HCT116 (cell line): ENCODE measurements around the gene THOP1. TPM values are rescaled to one million over a fixed set of nuclear protein-coding genes. Genes with fewer than 3 reads are reported as not detected.

ENCODE experiments used
- ATAC-seq: fragments of 200-7000 bp; cut with Tn5 transposase; 2 replicates; pipeline ENCODE4 v1.9.1; 2020; ENCODE audit warnings: mild to moderate bottlenecking, moderate library complexity
- BruUV-seq: library from RNA; stranded (reverse); fragments of 400-500 nt; replicated peaks from 2 replicates; lab custom pipeline; 2021; lab: Mats Ljungman, UMichigan
- CTCF ChIA-PET: fragments of 300-600 bp; sonication (Branson Sonifier 250); formaldehyde crosslinking; loops from one replicate; lab custom pipeline; 2021; ENCODE audit warnings: antibody characterized with exemption; lab: Charles Lee
- POLR2A ChIA-PET: fragments of 300-600, 350-600 bp; sonication (Branson Sonifier 250); formaldehyde crosslinking; loops from one replicate; lab custom pipeline; 2021; ENCODE audit warnings: antibody characterized with exemption; lab: Charles Lee
- RAD21 ChIA-PET, 2 experiments: fragments of 300-600 bp; sonication (Branson Sonifier 250); formaldehyde crosslinking; loops; one replicate each; lab custom pipeline; 2023; ENCODE audit warnings: low total read pairs in 2 of 2; ENCODE audit not compliant: uncharacterized antibody in 2 of 2, unreplicated experiment in 2 of 2, low non-redundant PET in 1 of 2; lab: Charles Lee
- DNase-seq: peaks from one replicate; pipeline ENCODE4 v3.0.0-alpha.2; 2010; ENCODE audit warnings: low read depth, low spot score
- H2AFZ ChIP-seq: fragments of 200-600 bp; shearing (Covaris generic), sonication (generic); 2 replicates; pipeline ENCODE4 v1.6.1; 2017; ENCODE audit warnings: low read depth, mixed run types, mixed read lengths, antibody characterized with exemption, low read length; ENCODE audit not compliant: poor library complexity, severe bottlenecking
- H3K27ac ChIP-seq: 2 replicates; pipeline ENCODE4 v1.5.1; 2012; ENCODE audit warnings: low read depth, low read length
- H3K27me3 ChIP-seq: fragments of 200-600 bp; sonication (generic); 2 replicates; pipeline ENCODE4 v1.6.1; 2016; ENCODE audit warnings: mixed run types, low read length, mixed read lengths; ENCODE audit not compliant: insufficient read depth
- H3K36me3 ChIP-seq, 2 experiments: fragments of 200-500 bp in 1 of 2; fragments of 200-600 bp in 1 of 2; sonication (Bioruptor generic) in 1 of 2; sonication (generic) in 1 of 2; 2 replicates each; pipeline versions ENCODE4 v1.5.1 to v1.6.1; 2014 to 2016; ENCODE audit warnings: low read length in 2 of 2, inconsistent platforms in 1 of 2, mixed read lengths in 1 of 2, mixed run types in 1 of 2; ENCODE audit not compliant: insufficient read depth in 2 of 2, control insufficient read depth in 1 of 2
- H3K4me1 ChIP-seq, 2 experiments: fragments of 200-600 bp in 1 of 2; sonication (generic) in 1 of 2; 2 replicates each; pipeline versions ENCODE4 v1.5.1 to v1.6.1; 2012 to 2017; ENCODE audit warnings: low read length in 2 of 2, inconsistent platforms in 1 of 2, mild to moderate bottlenecking in 1 of 2, mixed read lengths in 1 of 2, mixed run types in 1 of 2, moderate library complexity in 1 of 2; ENCODE audit not compliant: insufficient read depth in 2 of 2, control insufficient read depth in 1 of 2
- H3K4me2 ChIP-seq: fragments of 200-600 bp; sonication (generic); 2 replicates; pipeline ENCODE4 v1.6.1; 2017; ENCODE audit warnings: mixed run types, low read length, mixed read lengths
- H3K4me3 ChIP-seq, 2 experiments: fragments of 200-600 bp in 1 of 2; sonication (generic) in 1 of 2; replicated peaks in 1 of 2; 2 replicates each; pipeline ENCODE4 v1.5.1; 2011 to 2016; ENCODE audit warnings: low read length in 2 of 2, control low read depth in 1 of 2, low read depth in 1 of 2, mild to moderate bottlenecking in 1 of 2, mixed read lengths in 1 of 2, mixed run types in 1 of 2
- H3K79me2 ChIP-seq: fragments of 200-600 bp; sonication (generic); 2 replicates; pipeline ENCODE4 v1.6.1; 2017; ENCODE audit warnings: mild to moderate bottlenecking, mixed run types, low read length, moderate library complexity, mixed read lengths; ENCODE audit not compliant: insufficient read depth
- H3K9ac ChIP-seq: fragments of 200-600 bp; sonication (generic); 2 replicates; pipeline ENCODE4 v1.6.1; 2016; ENCODE audit warnings: low read length, mixed read lengths
- H3K9me2 ChIP-seq: fragments of 200-600 bp; sonication (generic), shearing (Covaris generic); 2 replicates; pipeline ENCODE4 v1.6.1; 2017; ENCODE audit warnings: mixed run types, mild to moderate bottlenecking, moderate library complexity; ENCODE audit not compliant: insufficient read depth
- H3K9me3 ChIP-seq, 2 experiments: fragments of 200-500 bp in 1 of 2; fragments of 200-600 bp in 1 of 2; sonication (Bioruptor generic) in 1 of 2; sonication (generic) in 1 of 2; 2 replicates each; pipeline ENCODE4 v1.6.1; 2014 to 2017; ENCODE audit warnings: low read length in 2 of 2, mixed read lengths in 2 of 2, inconsistent platforms in 1 of 2, low read depth in 1 of 2, mild to moderate bottlenecking in 1 of 2, mixed run types in 1 of 2, moderate library complexity in 1 of 2; ENCODE audit not compliant: control insufficient read depth in 1 of 2, insufficient read depth in 1 of 2
- H4K20me1 ChIP-seq: fragments of 200-600 bp; sonication (generic), shearing (Covaris generic); 2 replicates; pipeline ENCODE4 v1.6.1; 2017; ENCODE audit warnings: mixed run types, mild to moderate bottlenecking, moderate library complexity; ENCODE audit not compliant: insufficient read depth
- POLR2AphosphoS5 ChIP-seq: IDR thresholded peaks from 2 replicates; pipeline ENCODE4 v1.6.1; 2011; ENCODE audit warnings: mild to moderate bottlenecking, low read depth, low read length, moderate library complexity
- YY1 ChIP-seq: IDR thresholded peaks from 2 replicates; pipeline ENCODE4 v1.6.1; 2011; ENCODE audit warnings: low read length, low read depth, moderate library complexity, mild to moderate bottlenecking; ENCODE audit not compliant: insufficient replicate concordance; ENCODE audit errors: extremely low read depth
- intact Hi-C: fragments of 100-400 bp; cut with micrococcal nuclease; formaldehyde crosslinking; loops from 2 replicates; pipeline ENCODE4 v1.10.0; 2022
- total RNA-seq: library from RNA; stranded (reverse); gene quantifications from one replicate; pipeline ENCODE4 v1.2.1, GENCODE V29; 2021; ENCODE audit not compliant: unreplicated experiment
- TF ChIP-seq, protein P1 (sequence below), 3 experiments: fragments of 200-600 bp in 1 of 3; sonication (generic) in 1 of 3; IDR thresholded peaks in 2 of 3; conservative IDR thresholded peaks in 1 of 3; 2 replicates each; pipeline ENCODE4 v1.5.1; 2012 to 2017; ENCODE audit warnings: low read depth in 2 of 3, low read length in 2 of 3, antibody characterized with exemption in 1 of 3, borderline replicate concordance in 1 of 3, control low read depth in 1 of 3, mild to moderate bottlenecking in 1 of 3, mixed read lengths in 1 of 3, mixed run types in 1 of 3, moderate library complexity in 1 of 3; ENCODE audit not compliant: insufficient read depth in 1 of 3
- TF ChIP-seq, protein P2 (sequence below): IDR thresholded peaks from 2 replicates; pipeline ENCODE4 v1.6.1; 2011; ENCODE audit warnings: mild to moderate bottlenecking, low read length, moderate library complexity; ENCODE audit not compliant: insufficient replicate concordance; ENCODE audit errors: extremely low read depth

The THOP1 gene
- total RNA-seq, 1 experiment from 2014 or later, result 201 TPM

DNA sequence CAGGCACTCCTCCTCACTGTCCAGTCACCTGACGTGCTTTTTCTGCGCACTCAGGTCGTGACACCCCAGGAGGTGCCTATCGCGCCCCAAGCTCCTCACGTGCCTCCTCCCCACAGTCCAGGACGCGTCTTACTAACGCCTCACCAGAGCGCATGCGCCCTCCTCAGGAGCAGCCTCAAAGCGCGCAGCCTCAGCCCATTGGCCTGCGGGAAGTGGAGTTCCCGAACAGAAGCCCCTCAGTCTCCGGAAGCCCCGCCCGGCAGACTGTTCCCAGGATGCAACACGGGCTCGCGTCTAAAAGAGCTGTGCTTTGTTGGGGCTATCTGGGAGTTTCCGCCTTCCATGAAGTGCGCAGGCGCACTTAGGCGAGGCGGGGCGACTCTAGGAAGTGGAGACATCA lies 73.6 kb downstream of the THOP1 start:
- H3K27me3 ChIP-seq, result no peaks in the 10 kb centered on the region
- peaks cover 4 to 7% of the 10 kb centered on the region in 2 experiments; a peak in 2 of 4 replicates for H3K9me3 ChIP-seq
- no peak for DNase-seq
- BruUV-seq, result no TSS peak
- H3K79me2 ChIP-seq, result no peaks in the 10 kb centered on the region
- no peaks in the 10 kb centered on the region for H3K9me2 ChIP-seq
- no peaks in the 10 kb centered on the region for H3K4me1 ChIP-seq
- no peak overlapping the region for H2AFZ ChIP-seq
- TF ChIP-seq YY1, result no peak
- TF ChIP-seq, protein P1, sequence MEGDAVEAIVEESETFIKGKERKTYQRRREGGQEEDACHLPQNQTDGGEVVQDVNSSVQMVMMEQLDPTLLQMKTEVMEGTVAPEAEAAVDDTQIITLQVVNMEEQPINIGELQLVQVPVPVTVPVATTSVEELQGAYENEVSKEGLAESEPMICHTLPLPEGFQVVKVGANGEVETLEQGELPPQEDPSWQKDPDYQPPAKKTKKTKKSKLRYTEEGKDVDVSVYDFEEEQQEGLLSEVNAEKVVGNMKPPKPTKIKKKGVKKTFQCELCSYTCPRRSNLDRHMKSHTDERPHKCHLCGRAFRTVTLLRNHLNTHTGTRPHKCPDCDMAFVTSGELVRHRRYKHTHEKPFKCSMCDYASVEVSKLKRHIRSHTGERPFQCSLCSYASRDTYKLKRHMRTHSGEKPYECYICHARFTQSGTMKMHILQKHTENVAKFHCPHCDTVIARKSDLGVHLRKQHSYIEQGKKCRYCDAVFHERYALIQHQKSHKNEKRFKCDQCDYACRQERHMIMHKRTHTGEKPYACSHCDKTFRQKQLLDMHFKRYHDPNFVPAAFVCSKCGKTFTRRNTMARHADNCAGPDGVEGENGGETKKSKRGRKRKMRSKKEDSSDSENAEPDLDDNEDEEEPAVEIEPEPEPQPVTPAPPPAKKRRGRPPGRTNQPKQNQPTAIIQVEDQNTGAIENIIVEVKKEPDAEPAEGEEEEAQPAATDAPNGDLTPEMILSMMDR (IDR thresholded peaks at IDR 0.05 in 2 of 3, conservative IDR thresholded peaks at IDR 0.05 in 1 of 3; ENCODE audit: borderline replicate concordance in 1 of 3, insufficient read depth in 1 of 3, low read depth in 2 of 3, low read length in 2 of 3), result no peak
- TF ChIP-seq, all 23 proteins: peak for 0
- POLR2A ChIA-PET, result no interaction called here
- CTCF ChIA-PET, result no interaction called here
- no peak for ATAC-seq
- intact Hi-C loops, result no loop called here
- H3K9ac ChIP-seq, result no peak overlapping the region
- no peak overlapping the region for H3K27ac ChIP-seq
- H3K4me3 ChIP-seq, result no peak overlapping the region
- RAD21 ChIA-PET, result no interaction called here
- H4K20me1 ChIP-seq, result no peaks in the 10 kb centered on the region
- no peak overlapping the region for H3K4me2 ChIP-seq
- no peaks in the 10 kb centered on the region for H3K36me3 ChIP-seq

GRCh38 chr19:2863816-2864215 lies 78.5 kb downstream of the THOP1 start:
- Histone ChIP-seq H4K20me1 (no peaks in the 10 kb centered on the region), H3K4me3 (no peak overlapping the region), H2AFZ (no peak overlapping the region), H3K9me2 (no peaks in the 10 kb centered on the region), H3K36me3 (no peaks in the 10 kb centered on the region), H3K9me3 (peaks cover 0 to 6% of the 10 kb centered on the region in 2 experiments; a peak in 1 of 4 replicates), H3K27ac (no peak overlapping the region), H3K9ac (no peak overlapping the region), H3K4me1 (no peaks in the 10 kb centered on the region), H3K27me3 (no peaks in the 10 kb centered on the region), H3K4me2 (no peak overlapping the region), H3K79me2 (no peaks in the 10 kb centered on the region)
- RAD21 ChIA-PET, result no interaction called here
- POLR2A ChIA-PET, result no interaction called here
- no TSS peak for BruUV-seq
- DNase-seq (no peak), ATAC-seq (no peak)
- TF ChIP-seq, protein P2, sequence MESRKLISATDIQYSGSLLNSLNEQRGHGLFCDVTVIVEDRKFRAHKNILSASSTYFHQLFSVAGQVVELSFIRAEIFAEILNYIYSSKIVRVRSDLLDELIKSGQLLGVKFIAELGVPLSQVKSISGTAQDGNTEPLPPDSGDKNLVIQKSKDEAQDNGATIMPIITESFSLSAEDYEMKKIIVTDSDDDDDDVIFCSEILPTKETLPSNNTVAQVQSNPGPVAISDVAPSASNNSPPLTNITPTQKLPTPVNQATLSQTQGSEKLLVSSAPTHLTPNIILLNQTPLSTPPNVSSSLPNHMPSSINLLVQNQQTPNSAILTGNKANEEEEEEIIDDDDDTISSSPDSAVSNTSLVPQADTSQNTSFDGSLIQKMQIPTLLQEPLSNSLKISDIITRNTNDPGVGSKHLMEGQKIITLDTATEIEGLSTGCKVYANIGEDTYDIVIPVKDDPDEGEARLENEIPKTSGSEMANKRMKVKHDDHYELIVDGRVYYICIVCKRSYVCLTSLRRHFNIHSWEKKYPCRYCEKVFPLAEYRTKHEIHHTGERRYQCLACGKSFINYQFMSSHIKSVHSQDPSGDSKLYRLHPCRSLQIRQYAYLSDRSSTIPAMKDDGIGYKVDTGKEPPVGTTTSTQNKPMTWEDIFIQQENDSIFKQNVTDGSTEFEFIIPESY, result no peak
- TF ChIP-seq POLR2AphosphoS5, result no peak
- CTCF ChIA-PET, result no interaction called here
- intact Hi-C loops, result no loop called here

Other genes starting within 250 kb of the THOP1 start
- 11.3 TPM for gene GNG7, start 82.8 kb upstream of the THOP1 start, total RNA-seq
- 33.7 TPM for gene DIRAS1, start 64.1 kb upstream of the THOP1 start, total RNA-seq
- 39.1 TPM for gene SLC39A3, start 45.5 kb upstream of the THOP1 start, total RNA-seq
- 109 TPM for gene SGTA, start 2.2 kb upstream of the THOP1 start, total RNA-seq
- gene ZNF554, start 34.4 kb downstream of the THOP1 start, total RNA-seq, result 4.0 TPM
- gene ZNF555, start 56.0 kb downstream of the THOP1 start, total RNA-seq, result 4.5 TPM
- gene ZNF556, start 81.8 kb downstream of the THOP1 start, total RNA-seq, result not detected
- 8.3 TPM for gene ZNF57, start 115.4 kb downstream of the THOP1 start, total RNA-seq
- gene ZNF77, start 159.5 kb downstream of the THOP1 start, total RNA-seq, result 5.9 TPM
- gene TLE6, start 192.1 kb downstream of the THOP1 start, total RNA-seq, result 10.9 TPM
- gene TLE2, start 243.8 kb downstream of the THOP1 start, total RNA-seq, result 35.6 TPM